ENCODE measurements around the gene SHMT2.

DNA sequence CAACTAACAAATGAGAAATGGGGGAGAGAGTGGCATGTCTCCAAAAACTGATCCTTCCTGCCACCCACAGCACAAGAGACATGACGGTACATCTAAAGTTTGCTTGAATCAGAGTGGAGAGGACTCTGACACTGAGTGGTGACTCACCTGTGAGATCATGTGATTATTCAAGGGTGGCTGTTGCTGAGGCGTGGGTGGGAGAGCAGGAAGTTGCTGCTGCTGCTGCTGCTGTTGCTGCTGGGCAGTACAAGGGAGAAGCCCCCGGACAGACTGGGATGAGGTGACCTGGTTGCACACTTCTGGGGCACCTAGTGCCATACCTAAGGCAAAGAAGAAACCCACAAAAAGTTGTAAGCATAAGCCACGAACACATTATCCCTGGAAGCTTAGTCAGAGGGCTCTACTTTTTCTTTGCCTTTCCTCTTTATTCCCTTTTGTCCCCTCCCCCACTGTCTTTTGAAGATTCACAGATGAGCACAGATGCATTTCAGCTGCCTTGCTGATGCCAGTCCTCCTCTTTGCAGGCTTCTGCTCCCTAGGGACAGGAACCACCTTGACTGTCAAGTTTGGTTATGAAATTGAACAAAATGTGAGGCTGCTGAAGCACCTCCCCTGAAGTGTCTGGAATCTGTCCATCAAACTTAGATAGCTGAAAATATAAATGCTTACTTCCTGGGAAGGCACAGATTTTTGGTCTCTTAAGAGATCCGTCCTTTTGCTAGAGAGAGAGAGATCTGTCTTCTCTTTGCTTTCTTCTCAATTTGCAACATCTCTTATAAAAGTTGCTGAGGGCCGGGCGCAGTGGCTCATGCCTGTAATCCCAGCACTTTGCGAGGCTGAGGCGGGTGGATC, 50.9 kb downstream of the SHMT2 start:
- TF ChIP-seq, protein P1, sequence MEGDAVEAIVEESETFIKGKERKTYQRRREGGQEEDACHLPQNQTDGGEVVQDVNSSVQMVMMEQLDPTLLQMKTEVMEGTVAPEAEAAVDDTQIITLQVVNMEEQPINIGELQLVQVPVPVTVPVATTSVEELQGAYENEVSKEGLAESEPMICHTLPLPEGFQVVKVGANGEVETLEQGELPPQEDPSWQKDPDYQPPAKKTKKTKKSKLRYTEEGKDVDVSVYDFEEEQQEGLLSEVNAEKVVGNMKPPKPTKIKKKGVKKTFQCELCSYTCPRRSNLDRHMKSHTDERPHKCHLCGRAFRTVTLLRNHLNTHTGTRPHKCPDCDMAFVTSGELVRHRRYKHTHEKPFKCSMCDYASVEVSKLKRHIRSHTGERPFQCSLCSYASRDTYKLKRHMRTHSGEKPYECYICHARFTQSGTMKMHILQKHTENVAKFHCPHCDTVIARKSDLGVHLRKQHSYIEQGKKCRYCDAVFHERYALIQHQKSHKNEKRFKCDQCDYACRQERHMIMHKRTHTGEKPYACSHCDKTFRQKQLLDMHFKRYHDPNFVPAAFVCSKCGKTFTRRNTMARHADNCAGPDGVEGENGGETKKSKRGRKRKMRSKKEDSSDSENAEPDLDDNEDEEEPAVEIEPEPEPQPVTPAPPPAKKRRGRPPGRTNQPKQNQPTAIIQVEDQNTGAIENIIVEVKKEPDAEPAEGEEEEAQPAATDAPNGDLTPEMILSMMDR (conservative IDR thresholded peaks at IDR 0.05) = no peak
- TF ChIP-seq EZH2 (IDR thresholded peaks at IDR 0.05; ENCODE audit: low read depth) = no peak

Data from PC-9 (cell line).